C4-2B (cell line): ENCODE results near the gene BCORL1.

ENCODE experiments used
- H3K27ac ChIP-seq: fragments of 450-650 bp; 2 replicates; pipeline ENCODE4 v1.5.1; 2017
- ZFX ChIP-seq: fragments of 450-650 bp; IDR thresholded peaks from 2 replicates; pipeline ENCODE4 v1.6.1; 2017
- TF ChIP-seq, protein P1 (sequence below): fragments of 450-650 bp; conservative IDR thresholded peaks from 2 replicates; pipeline ENCODE4 v1.5.1; 2017; ENCODE audit warnings: mild to moderate bottlenecking

Gene BCORL1

DNA sequence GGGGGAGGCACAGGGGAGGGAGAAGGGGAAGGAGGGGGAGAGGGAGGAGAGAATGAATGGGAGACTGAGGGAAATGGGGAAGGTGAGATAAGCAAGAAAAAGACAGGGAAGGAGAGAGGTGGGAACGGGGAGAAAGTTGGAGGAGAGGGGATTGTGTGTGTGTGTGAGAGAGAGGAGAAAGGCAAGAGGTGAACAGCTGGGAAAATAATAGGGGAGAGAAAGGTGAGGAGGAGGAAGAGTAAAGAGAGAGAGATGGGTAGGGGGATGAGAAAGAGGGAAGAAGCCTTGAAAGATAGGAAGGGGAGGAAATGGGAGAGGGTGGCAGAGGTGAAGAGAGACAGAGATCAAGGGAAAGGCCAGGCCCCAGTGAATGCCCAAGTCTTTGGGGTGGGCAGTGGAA lies 20.1 kb downstream of the BCORL1 start:
- no peak overlapping the region for H3K27ac ChIP-seq
- TF ChIP-seq, protein P1, sequence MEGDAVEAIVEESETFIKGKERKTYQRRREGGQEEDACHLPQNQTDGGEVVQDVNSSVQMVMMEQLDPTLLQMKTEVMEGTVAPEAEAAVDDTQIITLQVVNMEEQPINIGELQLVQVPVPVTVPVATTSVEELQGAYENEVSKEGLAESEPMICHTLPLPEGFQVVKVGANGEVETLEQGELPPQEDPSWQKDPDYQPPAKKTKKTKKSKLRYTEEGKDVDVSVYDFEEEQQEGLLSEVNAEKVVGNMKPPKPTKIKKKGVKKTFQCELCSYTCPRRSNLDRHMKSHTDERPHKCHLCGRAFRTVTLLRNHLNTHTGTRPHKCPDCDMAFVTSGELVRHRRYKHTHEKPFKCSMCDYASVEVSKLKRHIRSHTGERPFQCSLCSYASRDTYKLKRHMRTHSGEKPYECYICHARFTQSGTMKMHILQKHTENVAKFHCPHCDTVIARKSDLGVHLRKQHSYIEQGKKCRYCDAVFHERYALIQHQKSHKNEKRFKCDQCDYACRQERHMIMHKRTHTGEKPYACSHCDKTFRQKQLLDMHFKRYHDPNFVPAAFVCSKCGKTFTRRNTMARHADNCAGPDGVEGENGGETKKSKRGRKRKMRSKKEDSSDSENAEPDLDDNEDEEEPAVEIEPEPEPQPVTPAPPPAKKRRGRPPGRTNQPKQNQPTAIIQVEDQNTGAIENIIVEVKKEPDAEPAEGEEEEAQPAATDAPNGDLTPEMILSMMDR = no peak
- TF ChIP-seq ZFX = no peak

DNA sequence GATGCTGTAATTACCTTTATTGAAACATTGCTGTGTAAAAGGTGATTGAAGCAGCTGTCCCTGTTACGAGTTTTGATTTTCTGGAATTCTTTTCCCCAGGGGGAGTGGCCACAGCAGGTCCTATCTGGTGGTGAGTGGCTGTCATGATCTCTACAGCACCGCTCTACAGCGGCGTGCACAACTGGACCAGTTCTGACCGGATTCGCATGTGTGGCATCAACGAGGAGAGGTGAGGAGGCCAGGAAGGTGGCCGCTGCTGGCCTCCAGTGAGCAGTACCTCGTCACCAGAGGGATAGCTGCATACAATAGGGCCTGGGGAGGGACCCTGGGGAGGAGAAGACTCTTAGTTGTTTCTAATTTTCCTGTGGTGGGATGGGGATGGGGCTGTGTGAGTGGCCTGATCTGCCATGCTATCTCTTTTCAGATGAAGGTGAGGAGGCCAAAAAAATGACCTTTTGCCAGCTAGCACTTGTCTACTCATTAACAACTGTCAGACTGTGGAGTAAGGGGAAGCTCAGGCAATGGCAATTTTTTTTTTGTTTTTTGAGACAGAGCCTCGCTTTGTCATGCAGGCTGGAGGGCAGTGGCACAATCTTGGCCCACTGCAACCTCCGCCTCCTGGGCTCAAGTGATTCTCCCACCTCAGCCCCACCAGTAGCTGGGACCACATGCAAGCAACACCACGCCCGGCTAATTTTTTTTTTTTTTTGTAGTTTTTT lies 22.8 kb downstream of the BCORL1 start:
- no peak overlapping the region for H3K27ac ChIP-seq
- TF ChIP-seq, protein P1 = no peak

DNA sequence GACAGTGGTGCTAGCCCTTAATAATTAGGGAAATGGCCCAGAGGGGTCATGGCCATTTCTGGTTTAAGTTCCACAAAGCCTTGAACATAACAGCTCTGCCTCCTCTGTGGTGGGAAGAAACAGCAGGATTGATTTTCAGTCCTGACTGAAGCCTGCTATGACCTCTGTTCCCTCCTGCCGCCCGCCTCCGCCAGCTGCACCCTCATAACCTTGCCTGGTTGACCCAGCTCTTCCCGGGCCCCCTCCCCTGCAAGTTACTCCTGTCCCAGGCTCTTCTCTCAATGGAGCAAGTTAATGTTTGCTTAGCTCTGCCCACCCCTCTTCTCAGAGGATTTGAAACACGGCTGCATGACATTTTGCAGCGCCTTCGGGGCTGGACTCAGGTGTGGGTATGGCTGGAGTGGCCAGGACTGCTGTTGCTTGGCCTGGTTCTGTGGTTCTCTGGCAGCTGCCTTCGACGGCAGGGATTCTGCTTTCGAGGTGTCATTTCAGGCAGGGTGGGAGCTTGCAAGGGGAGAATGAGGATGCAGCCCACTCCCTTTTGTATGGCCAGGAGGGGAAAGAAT lies 27.3 kb downstream of the BCORL1 start:
- TF ChIP-seq, protein P1 = no peak
- TF ChIP-seq ZFX = no peak
- H3K27ac ChIP-seq = no peak overlapping the region

DNA sequence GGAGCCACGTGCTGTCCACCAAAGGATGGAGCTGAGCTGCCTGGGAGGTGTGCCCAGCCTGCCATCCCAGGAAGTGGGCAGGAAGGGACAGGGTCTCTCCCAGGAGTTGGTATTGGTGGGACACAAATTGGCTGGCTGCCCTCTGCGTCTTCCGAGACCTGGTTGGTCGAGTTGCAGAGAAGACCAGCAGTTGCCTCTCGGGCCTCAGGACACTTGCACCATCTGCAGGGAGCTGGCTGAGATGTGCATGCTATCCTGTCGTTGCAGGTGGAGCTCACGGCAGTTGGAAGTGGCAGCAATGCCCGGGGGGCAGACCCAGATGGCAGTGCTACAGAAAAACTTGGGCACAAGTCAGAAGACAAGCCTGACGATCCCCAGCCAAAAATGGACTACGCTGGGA lies 30.2 kb downstream of the BCORL1 start:
- TF ChIP-seq, protein P1 = no peak
- TF ChIP-seq ZFX = no peak
- H3K27ac ChIP-seq = no peak overlapping the region

DNA sequence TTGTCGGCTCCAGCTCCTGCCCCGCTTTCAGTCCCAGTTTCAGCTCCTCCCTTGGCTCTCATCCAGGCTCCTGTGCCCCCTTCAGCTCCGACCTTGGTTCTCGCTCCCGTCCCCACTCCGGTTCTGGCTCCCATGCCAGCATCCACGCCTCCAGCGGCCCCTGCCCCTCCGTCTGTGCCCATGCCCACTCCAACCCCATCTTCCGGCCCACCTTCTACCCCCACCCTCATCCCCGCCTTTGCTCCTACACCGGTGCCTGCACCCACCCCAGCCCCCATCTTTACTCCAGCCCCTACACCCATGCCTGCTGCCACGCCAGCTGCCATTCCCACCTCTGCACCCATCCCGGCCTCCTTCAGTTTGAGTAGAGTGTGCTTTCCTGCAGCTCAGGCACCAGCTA lies 31.2 kb downstream of the BCORL1 start:
- no peak overlapping the region for H3K27ac ChIP-seq
- TF ChIP-seq ZFX = no peak
- TF ChIP-seq, protein P1 = no peak

DNA sequence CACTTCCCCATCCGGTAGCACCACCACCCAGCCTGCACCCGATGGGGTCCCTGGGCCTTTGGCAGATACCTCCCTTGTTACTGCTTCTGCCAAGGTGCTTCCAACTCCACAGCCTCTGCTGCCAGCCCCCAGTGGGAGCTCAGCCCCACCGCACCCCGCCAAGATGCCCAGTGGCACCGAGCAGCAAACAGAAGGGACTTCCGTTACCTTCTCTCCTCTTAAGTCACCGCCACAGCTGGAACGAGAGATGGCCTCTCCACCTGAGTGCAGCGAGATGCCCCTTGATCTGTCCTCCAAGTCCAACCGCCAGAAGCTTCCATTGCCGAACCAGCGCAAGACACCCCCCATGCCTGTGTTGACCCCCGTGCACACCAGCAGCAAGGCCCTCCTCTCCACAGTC lies 31.9 kb downstream of the BCORL1 start:
- no peak for TF ChIP-seq ZFX
- TF ChIP-seq, protein P1 = no peak
- no peak overlapping the region for H3K27ac ChIP-seq

DNA sequence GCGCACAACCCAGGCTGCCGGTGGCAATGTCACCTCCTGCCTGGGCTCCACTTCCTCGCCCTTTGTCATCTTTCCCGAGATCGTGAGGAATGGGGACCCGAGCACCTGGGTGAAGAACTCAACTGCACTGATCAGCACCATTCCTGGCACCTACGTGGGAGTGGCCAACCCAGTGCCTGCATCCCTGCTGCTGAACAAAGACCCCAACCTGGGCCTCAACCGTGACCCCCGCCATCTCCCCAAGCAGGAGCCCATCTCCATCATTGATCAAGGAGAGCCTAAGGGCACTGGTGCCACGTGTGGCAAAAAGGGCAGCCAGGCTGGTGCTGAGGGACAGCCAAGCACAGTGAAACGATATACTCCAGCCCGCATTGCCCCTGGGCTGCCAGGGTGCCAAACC lies 32.3 kb downstream of the BCORL1 start:
- no peak overlapping the region for H3K27ac ChIP-seq
- TF ChIP-seq, protein P1 = no peak
